RWPE2 (cell line): ENCODE measurements around the gene CFAP99.

Source experiments
- ATAC-seq: fragments of 200-7000 bp; cut with Tn5 transposase; 3 replicates; pipeline ENCODE4 v1.9.1; 2021; ENCODE audit warnings: low read depth
- DNase-seq: peaks from one replicate; pipeline ENCODE4 v3.0.0-alpha.2; 2020; ENCODE audit warnings: low spot score
- H3K27ac ChIP-seq: fragments of 450-650 bp; 2 replicates; pipeline ENCODE4 v1.5.1; 2017; ENCODE audit warnings: mild to moderate bottlenecking; ENCODE audit not compliant: poor library complexity, severe bottlenecking
- H3K27me3 ChIP-seq: fragments of 250-450 bp; sonication (Bioruptor Pico); 2 replicates; pipeline ENCODE4 v1.5.1; 2021; ENCODE audit warnings: mild to moderate bottlenecking, moderate library complexity; ENCODE audit not compliant: insufficient read depth, poor library complexity, severe bottlenecking
- H3K36me3 ChIP-seq: fragments of 250-450 bp; sonication (Bioruptor Pico); 2 replicates; pipeline ENCODE4 v1.5.1; 2020; ENCODE audit warnings: low read depth, mild to moderate bottlenecking, moderate library complexity
- H3K4me1 ChIP-seq: fragments of 250-450 bp; sonication (Bioruptor Pico); 2 replicates; pipeline ENCODE4 v1.5.1; 2021; ENCODE audit warnings: mild to moderate bottlenecking, moderate library complexity; ENCODE audit not compliant: insufficient read depth, poor library complexity, severe bottlenecking
- H3K4me3 ChIP-seq: fragments of 250-450 bp; sonication (Bioruptor Pico); 2 replicates; pipeline ENCODE4 v1.5.1; 2021; ENCODE audit warnings: mild to moderate bottlenecking, moderate library complexity; ENCODE audit not compliant: severe bottlenecking
- H3K9me3 ChIP-seq: fragments of 250-450 bp; sonication (Bioruptor Pico); 2 replicates; pipeline ENCODE4 v1.5.1; 2021; ENCODE audit warnings: mild to moderate bottlenecking, moderate library complexity; ENCODE audit not compliant: severe bottlenecking
- TF ChIP-seq, protein P1 (sequence below): fragments of 450-650 bp; IDR thresholded peaks from one replicate; pipeline ENCODE4 v1.5.1; 2017; ENCODE audit warnings: mild to moderate bottlenecking, moderate library complexity; ENCODE audit not compliant: poor library complexity, severe bottlenecking

CFAP99 gene

GRCh38 chr4:2445571-2445970 lies 26.8 kb downstream of the CFAP99 start:
- H3K27ac ChIP-seq = no peak overlapping the region

DNA sequence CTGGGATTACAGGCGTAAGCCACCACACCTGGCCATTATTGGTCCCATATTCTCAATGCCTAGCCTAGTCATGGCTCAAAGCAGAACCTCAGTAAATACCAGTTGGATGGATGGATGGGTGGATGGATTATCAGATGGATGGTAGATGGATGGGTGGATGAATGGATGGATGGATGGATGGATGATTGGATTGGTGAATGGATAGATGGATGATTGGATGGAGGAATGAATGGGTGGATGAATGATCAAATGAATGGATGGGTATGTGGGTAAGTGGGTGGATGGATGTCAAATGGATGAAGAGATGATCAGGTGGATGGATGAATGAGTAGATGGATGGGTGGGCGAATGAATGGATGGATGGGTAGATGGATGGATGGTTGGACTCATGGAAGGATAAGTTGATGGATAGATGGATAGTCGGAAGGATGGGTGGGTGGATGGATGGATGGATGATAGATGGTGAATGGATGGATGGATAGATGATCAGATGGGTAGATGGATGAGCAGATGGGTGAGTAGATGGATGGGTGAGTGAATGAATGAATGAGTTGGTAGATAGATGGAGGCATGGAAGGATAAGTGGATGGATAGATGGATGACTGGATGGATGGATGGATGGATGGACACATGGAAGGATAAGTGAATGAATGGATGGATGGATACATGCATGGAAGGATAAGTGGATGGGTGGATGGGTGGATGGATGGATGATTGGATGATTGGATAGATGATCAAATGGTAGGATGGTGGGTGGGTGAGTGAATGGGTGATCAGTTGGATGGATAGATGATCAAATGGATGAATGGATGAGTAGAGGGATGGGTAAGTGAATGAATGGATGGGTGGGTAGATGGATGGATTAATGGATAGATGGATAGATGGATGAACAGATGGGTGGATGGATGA lies 28.2 kb downstream of the CFAP99 start:
- DNase-seq (no peak), ATAC-seq (no peak)
- Histone ChIP-seq H3K9me3 (no peaks in the 10 kb centered on the region), H3K27ac (no peak overlapping the region), H3K4me3 (no peak overlapping the region), H3K27me3 (no peaks in the 10 kb centered on the region), H3K4me1 (no peaks in the 10 kb centered on the region), H3K36me3 (no peaks in the 10 kb centered on the region)
- TF ChIP-seq, protein P1, sequence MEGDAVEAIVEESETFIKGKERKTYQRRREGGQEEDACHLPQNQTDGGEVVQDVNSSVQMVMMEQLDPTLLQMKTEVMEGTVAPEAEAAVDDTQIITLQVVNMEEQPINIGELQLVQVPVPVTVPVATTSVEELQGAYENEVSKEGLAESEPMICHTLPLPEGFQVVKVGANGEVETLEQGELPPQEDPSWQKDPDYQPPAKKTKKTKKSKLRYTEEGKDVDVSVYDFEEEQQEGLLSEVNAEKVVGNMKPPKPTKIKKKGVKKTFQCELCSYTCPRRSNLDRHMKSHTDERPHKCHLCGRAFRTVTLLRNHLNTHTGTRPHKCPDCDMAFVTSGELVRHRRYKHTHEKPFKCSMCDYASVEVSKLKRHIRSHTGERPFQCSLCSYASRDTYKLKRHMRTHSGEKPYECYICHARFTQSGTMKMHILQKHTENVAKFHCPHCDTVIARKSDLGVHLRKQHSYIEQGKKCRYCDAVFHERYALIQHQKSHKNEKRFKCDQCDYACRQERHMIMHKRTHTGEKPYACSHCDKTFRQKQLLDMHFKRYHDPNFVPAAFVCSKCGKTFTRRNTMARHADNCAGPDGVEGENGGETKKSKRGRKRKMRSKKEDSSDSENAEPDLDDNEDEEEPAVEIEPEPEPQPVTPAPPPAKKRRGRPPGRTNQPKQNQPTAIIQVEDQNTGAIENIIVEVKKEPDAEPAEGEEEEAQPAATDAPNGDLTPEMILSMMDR = no peak

More at GRCh38 chr4:2445571-2445970, 26.8 kb downstream of the CFAP99 start:
- ATAC-seq (no peak), DNase-seq (no peak)
- Histone ChIP-seq H3K4me3 (no peak overlapping the region), H3K4me1 (no peaks in the 10 kb centered on the region), H3K9me3 (no peaks in the 10 kb centered on the region), H3K36me3 (no peaks in the 10 kb centered on the region), H3K27me3 (no peaks in the 10 kb centered on the region)
- TF ChIP-seq, protein P1 = no peak

DNA sequence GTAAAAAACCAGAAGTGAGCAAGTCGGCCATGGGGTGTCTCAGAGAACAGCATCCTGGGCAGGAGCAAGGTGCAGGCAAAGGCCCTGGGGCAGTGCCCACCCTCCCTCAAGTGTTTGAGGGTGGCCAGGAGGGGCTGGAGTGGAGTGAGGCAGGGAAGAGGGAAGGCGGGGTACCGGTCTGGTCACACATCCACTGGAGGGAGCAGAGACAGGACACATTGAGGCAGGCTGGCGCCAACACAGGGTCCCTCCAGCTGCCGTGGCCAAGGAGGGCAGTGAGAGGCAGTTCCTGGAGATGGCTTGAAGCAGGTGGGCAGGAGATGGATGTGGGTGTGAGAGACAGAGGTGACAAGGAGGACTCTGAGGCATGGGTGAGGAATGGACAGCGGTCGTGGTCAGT lies 29.8 kb downstream of the CFAP99 start:
- ATAC-seq (no peak; the same call in 2 of the 3 replicates), DNase-seq (no peak)
- TF ChIP-seq, protein P1 = no peak
- Histone ChIP-seq H3K27me3 (no peaks in the 10 kb centered on the region), H3K27ac (no peak overlapping the region), H3K4me3 (no peak overlapping the region), H3K36me3 (no peaks in the 10 kb centered on the region), H3K4me1 (no peaks in the 10 kb centered on the region), H3K9me3 (no peaks in the 10 kb centered on the region)

- no peaks in the 10 kb centered on the region for H3K4me1 ChIP-seq
- no peak overlapping the region for H3K4me3 ChIP-seq
- DNase-seq (no peak), ATAC-seq (no peak)
- no peaks in the 10 kb centered on the region for H3K36me3 ChIP-seq
- no peaks in the 10 kb centered on the region for H3K27me3 ChIP-seq
- no peak overlapping the region for H3K27ac ChIP-seq
- no peaks in the 10 kb centered on the region for H3K9me3 ChIP-seq
- TF ChIP-seq, protein P1 = no peak
Observed at GRCh38 chr4:2449051-2449450, 30.3 kb downstream of the CFAP99 start.
